MCF 10A (cell line): ENCODE data around the gene MCM9. TPM values are rescaled to one million over a fixed set of nuclear protein-coding genes. Genes with fewer than 3 reads are reported as not detected.

Experiments
- BruUV-seq: library from RNA; stranded (reverse); fragments of 400-500 nt; replicated peaks from 2 replicates; lab custom pipeline; 2021; lab: Mats Ljungman, UMichigan
- CTCF ChIA-PET: fragments of 300-600 bp; sonication (Branson Sonifier 250); formaldehyde crosslinking; extraction: SDS; loops from one replicate; lab custom pipeline; 2021; ENCODE audit warnings: antibody characterized with exemption, inconsistent platforms; lab: Yijun Ruan, JAX
- POLR2A ChIA-PET: fragments of 300-600, 350-650 bp; sonication (Branson Sonifier 250); formaldehyde crosslinking; extraction: SDS; loops from one replicate; lab custom pipeline; 2020; ENCODE audit warnings: antibody characterized with exemption, inconsistent platforms; lab: Yijun Ruan, JAX
- DNase-seq: peaks from one replicate; pipeline ENCODE4 v3.0.0-alpha.2; 2018; ENCODE audit not compliant: unreplicated experiment
- H3K27ac Mint-ChIP-seq: one replicate; pipeline ENCODE4 v1.8.0; 2022; ENCODE audit warnings: mild to moderate bottlenecking, low read depth, mixed read lengths; ENCODE audit not compliant: unreplicated experiment
- H3K27me3 Mint-ChIP-seq: one replicate; pipeline ENCODE4 v1.8.0; 2022; ENCODE audit warnings: mixed read lengths; ENCODE audit not compliant: insufficient read depth, unreplicated experiment
- H3K36me3 Mint-ChIP-seq: one replicate; pipeline ENCODE4 v1.8.0; 2022; ENCODE audit warnings: mild to moderate bottlenecking, moderate library complexity, mixed read lengths; ENCODE audit not compliant: insufficient read depth, unreplicated experiment
- H3K4me1 Mint-ChIP-seq: one replicate; pipeline ENCODE4 v1.8.0; 2022; ENCODE audit warnings: mixed read lengths; ENCODE audit not compliant: insufficient read depth, unreplicated experiment
- H3K4me3 Mint-ChIP-seq: one replicate; pipeline ENCODE4 v1.8.0; 2022; ENCODE audit warnings: mild to moderate bottlenecking, moderate library complexity, mixed read lengths; ENCODE audit not compliant: unreplicated experiment
- H3K9me3 Mint-ChIP-seq: one replicate; pipeline ENCODE4 v1.8.0; 2022; ENCODE audit warnings: mixed read lengths; ENCODE audit not compliant: unreplicated experiment
- CTCF ChIP-seq: fragments of 200-600 bp; IDR thresholded peaks from one replicate; pipeline ENCODE4 v1.8.0; 2022; ENCODE audit warnings: antibody characterized with exemption, mild to moderate bottlenecking; ENCODE audit not compliant: unreplicated experiment
- intact Hi-C: fragments of 100-400 bp; cut with micrococcal nuclease; formaldehyde crosslinking; loops from 2 replicates; pipeline ENCODE4 v1.14.1; 2022
- total RNA-seq: library from RNA; stranded (reverse); gene quantifications from 2 replicates; pipeline ENCODE4 v1.2.3, GENCODE V29; 2022

MCM9 gene
- total RNA-seq, 1 experiment from 2014 or later, result 13.0 TPM

DNA sequence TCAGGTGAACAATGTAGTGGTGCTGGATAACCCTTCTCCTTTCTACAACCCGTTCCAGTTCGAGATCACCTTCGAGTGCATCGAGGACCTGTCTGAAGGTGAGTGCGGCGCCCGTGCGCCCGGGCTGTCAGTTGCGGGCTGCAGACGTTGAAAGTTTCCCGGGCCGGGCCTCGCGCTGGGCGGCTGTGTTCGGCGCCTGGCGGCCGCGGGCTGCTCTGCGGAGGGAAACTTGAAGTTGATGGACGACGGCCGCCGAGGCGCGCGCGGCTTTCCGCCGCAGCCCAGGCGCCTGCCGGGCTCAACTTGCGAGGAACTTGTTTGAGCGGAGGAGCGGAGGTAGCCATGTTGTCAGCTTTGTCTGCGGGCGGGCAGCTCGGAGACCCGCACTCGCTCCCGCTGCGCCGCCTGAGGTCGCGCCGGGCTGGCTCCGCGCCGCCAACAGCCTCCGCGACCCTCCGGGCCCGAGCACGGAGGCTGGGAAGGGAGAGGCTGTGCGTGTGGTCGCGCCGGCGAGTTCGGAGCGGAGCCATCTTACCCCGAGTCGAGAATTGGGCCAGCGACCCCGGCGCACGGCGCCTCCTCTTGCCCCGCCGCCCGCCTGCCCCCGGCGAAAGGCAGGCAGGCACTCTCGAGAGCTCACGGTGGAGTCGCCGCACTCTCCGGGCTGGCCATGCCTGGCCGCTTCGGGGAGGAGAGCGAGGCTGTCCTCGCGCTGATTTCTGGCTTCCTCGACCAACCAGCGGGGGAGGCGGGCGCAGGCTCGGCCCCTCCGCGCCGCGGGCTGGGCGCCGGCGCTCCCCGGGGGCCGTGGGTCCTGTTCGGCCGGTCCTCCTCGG, 40.3 kb downstream of the MCM9 start:
- TF ChIP-seq CTCF, result no peak
- H3K4me3 Mint-ChIP-seq, result peak overlapping the region; percentile 95
- peaks cover 17% of the 10 kb centered on the region for H3K36me3 Mint-ChIP-seq
- no peaks in the 10 kb centered on the region for H3K9me3 Mint-ChIP-seq
- ChIA-PET CTCF (interaction anchor here (0.6 to 4.2 kb wide), 6 partner anchors 10 to 58 kb away, joined by 3 to 24 read pairs (median 5); partner anchors contain the start of gene MCM9), POLR2A (interaction anchor here (0.7 to 6.1 kb wide), 17 partner anchors 8 to 1469 kb away, joined by 3 to 35 read pairs (median 4); partner anchors contain the start of genes FAM184A, GOPC, MCM9 and ROS1)
- intact Hi-C loops, result loop anchor here (1.0 to 10.0 kb wide), 3 partner anchors 41 to 612 kb away; partner anchors contain the start of gene MCM9
- H3K4me1 Mint-ChIP-seq, result peaks cover 27% of the 10 kb centered on the region
- DNase-seq, result peak; percentile 50
- H3K27me3 Mint-ChIP-seq, result no peaks in the 10 kb centered on the region
- BruUV-seq, result TSS peak; percentile 65
- peak overlapping the region; percentile 95 for H3K27ac Mint-ChIP-seq

GRCh38 chr6:118893807-118894424, 41.0 kb downstream of the MCM9 start, which contains the start of gene ASF1A:
Gene ASF1A, plus strand, starts transcription at chr6:118894152. Its CDS starts 262 bp downstream, at chr6:118894414.
- CTCF ChIA-PET, result interaction anchor here (0.6 to 4.2 kb wide), 7 partner anchors 12 to 1400 kb away, joined by 3 to 24 read pairs (median 3); partner anchors contain the start of gene MCM9

GRCh38 chr6:118893064-118893806, 41.7 kb downstream of the MCM9 start:
- intact Hi-C loops, result loop anchor here (10.0 kb wide), 1 partner anchor 308 kb away; no protein-coding TSS in a partner anchor
- TSS peak; percentile 39 for BruUV-seq
- H3K4me3 Mint-ChIP-seq, result peak overlapping the region; percentile 95
- POLR2A ChIA-PET, result interaction anchor here (0.6 to 6.1 kb wide), 12 partner anchors 8 to 1453 kb away, joined by 3 to 35 read pairs (median 4); partner anchors contain the start of genes GOPC and MCM9
- TF ChIP-seq CTCF, result no peak
- H3K27me3 Mint-ChIP-seq, result no peaks in the 10 kb centered on the region
- CTCF ChIA-PET, result interaction anchor here (0.6 to 4.2 kb wide), 6 partner anchors 9 to 1399 kb away, joined by 3 to 24 read pairs (median 3); no protein-coding TSS in a partner anchor
- peak; percentile 62 for DNase-seq
- peak overlapping the region; percentile 95 for H3K27ac Mint-ChIP-seq
- H3K36me3 Mint-ChIP-seq, result peaks cover 15% of the 10 kb centered on the region
- H3K4me1 Mint-ChIP-seq, result peaks cover 21% of the 10 kb centered on the region
- no peaks in the 10 kb centered on the region for H3K9me3 Mint-ChIP-seq

More at GRCh38 chr6:118893807-118894424, 41.0 kb downstream of the MCM9 start, which contains the start of gene ASF1A:
- Mint-ChIP-seq H3K27ac (peak within 1 kb of the TSS; percentile 95), H3K36me3 (peaks cover 15% of the 10 kb centered on the region), H3K9me3 (no peaks in the 10 kb centered on the region), H3K4me1 (peaks cover 21% of the 10 kb centered on the region), H3K27me3 (no peaks in the 10 kb centered on the region), H3K4me3 (peak within 1 kb of the TSS; percentile 95)
- TF ChIP-seq CTCF, result peak; percentile 52
- intact Hi-C loops, result loop anchor here (1.0 to 10.0 kb wide), 2 partner anchors 41 to 309 kb away; partner anchors contain the start of gene MCM9
- DNase-seq, result peak; percentile 99
- no TSS peak for BruUV-seq
- POLR2A ChIA-PET, result interaction anchor here (0.6 to 6.1 kb wide), 16 partner anchors 7 to 1453 kb away, joined by 3 to 35 read pairs (median 3); partner anchors contain the start of genes GOPC and MCM9
